Measurements from ENCODE around the gene GPSM1.
"Not testable (repeated sequence)": the region's sequence is repeated elsewhere in the genome, so short reads cannot be mapped to it uniquely, and the experiment has no call there.

The GPSM1 gene

DNA sequence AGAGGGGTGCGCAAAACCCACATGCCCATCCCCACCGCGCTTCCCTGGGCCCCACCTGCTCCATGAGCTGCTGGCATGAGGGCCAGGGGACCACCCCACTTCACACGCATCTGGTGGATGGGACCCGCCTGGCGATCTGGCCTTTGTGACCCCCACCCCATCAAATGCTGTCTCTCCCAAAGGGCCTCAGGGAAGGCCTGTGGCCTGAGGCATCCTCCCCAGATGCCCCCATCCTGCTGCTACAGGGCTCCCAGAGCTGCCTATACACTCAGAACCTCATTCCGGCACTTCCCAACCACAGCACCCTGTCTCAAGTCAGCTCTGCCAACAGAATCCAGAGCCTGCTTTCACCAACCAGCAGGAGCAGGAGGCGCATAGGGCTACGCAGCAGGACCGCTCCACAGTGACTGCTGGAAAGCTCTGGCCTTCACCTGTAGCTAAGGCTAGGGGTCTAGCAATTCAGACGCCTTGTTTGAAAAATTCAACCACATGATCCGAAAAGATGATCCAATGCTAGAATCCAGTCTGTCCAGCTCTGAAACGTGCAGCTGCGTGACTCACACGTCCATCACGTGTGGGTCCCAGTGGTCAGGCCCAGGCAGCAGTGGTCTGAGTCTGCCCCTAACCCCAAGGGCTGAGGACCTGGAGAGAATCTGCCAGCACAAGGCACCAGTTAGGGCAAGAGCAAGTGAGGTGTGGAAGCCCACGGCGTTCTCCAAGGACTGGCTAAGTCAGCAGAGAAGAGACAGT lies 74.0 kb downstream of the GPSM1 start:
- no peak for DNase-seq

- no peak for DNase-seq
Measured at GRCh38 chr9:136402067-136402466, 74.7 kb downstream of the GPSM1 start.

- no peak for DNase-seq
Measured at GRCh38 chr9:136403538-136403914, 76.2 kb downstream of the GPSM1 start.

DNA sequence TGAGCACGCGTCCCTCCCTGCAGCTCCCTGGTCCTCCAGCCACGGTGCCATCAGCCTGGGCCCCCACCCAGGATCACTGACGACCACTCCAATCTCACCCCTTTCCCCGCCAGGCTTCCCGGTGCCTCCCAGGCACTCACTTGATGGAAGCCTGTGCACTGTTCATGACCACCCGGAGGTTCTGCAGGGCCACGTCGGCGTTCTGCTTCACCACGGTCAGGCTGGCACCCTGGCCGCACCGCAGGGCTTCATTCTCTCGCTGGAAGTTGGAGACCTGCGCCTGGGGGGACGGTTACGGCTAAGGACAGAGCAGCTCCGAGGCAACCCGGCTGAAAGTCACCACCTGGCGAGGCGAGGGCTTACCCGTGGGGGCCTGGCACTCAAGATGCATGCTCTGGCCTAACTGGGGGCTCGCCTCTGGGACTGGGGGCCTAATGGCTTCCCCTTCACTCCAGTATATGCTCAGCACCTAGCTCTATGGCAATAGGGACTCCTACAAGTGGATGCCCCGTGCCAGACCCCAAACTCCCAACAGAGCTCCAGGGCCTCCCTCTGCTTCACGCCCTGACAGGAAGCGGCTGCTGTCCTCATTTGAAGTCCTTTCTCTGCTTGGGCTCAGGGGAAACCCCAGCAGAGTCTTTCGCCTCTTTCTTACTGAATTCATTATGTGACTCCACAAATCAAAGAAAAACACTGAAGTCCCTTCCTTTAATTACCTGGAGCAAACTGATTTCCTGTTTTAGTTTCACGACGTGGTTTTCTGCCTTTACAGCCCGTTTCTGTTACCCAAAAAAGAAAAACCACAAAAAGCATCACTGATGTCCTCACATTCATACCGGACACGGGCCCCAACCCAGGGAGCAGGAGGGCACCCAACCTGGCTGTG lies 76.8 kb downstream of the GPSM1 start:
- no peak for DNase-seq

GRCh38 chr9:136404801-136405136 lies 77.4 kb downstream of the GPSM1 start:
- no peak for DNase-seq

GRCh38 chr9:136405481-136405880 lies 78.1 kb downstream of the GPSM1 start:
- DNase-seq, result no peak

DNA sequence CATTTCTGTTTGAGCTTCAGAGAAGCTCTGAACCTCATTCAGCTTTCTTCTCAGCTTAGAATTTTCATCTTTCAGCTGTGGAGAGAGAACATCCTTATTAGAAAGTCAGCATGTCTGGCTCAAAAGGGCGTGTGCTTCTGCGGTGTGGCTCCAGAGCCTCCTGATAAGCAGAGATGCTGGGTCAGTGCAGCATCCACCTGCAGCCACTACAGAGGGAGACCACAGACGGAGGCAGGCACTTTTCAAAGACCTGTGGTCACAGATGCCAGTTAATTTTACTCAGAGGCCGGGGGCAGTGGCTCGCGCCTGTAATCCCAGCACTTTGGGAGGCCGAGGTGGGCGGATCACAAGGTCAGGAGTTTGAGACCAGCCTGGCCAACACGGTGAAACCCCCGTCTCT lies 78.6 kb downstream of the GPSM1 start:
- not testable (repeated sequence) for DNase-seq

DNA sequence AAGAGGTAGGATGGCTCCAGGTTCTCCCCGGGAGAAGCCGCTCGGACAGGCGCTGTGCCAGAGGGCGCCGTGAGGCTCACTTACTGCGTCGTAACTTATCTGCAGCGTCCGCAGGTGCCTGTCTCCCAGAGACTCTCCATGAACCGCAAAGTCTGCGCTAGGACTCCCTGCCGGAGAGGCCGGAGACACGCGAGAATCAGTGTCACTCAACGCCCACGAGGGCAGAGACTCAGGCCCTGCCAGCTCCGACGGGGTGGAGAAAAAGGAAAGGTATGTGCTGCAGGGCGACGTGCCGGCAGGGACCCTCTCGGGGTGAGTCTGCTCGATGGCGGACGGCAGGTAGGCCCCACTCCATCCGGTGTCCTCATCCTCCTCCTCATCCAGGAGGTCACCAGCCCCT lies 79.7 kb downstream of the GPSM1 start:
- DNase-seq, result not testable (repeated sequence)

- no peak for DNase-seq
Measured at GRCh38 chr9:136407911-136408310, 80.6 kb downstream of the GPSM1 start.

All from AML-193 (cell line).